ENCODE data around the gene PSMG1. TPM values are rescaled to one million over a fixed set of nuclear protein-coding genes. Genes with fewer than 3 reads are reported as not detected.

PSMG1 gene
- total and polyA plus RNA-seq, 7 donors, result 12.7 to 67.9 (median 28.8) TPM

GRCh38 chr21:39125752-39126485 is 57.3 kb downstream of the PSMG1 start:
- Histone ChIP-seq H3K4me3 (no peak overlapping the region), H3K27me3 (no peaks in the 10 kb centered on the region)

More at GRCh38 chr21:39125752-39126485, 57.3 kb downstream of the PSMG1 start:
- 11 to 32% methylated on average over 7 of the region's 7 CpGs for WGBS, 2 donors
- H3K4me1 ChIP-seq, result peaks cover 4 to 18% (median 9%) of the 10 kb centered on the region in 4 donors
- TF ChIP-seq, protein P1, sequence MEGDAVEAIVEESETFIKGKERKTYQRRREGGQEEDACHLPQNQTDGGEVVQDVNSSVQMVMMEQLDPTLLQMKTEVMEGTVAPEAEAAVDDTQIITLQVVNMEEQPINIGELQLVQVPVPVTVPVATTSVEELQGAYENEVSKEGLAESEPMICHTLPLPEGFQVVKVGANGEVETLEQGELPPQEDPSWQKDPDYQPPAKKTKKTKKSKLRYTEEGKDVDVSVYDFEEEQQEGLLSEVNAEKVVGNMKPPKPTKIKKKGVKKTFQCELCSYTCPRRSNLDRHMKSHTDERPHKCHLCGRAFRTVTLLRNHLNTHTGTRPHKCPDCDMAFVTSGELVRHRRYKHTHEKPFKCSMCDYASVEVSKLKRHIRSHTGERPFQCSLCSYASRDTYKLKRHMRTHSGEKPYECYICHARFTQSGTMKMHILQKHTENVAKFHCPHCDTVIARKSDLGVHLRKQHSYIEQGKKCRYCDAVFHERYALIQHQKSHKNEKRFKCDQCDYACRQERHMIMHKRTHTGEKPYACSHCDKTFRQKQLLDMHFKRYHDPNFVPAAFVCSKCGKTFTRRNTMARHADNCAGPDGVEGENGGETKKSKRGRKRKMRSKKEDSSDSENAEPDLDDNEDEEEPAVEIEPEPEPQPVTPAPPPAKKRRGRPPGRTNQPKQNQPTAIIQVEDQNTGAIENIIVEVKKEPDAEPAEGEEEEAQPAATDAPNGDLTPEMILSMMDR (IDR thresholded peaks at IDR 0.05), result peak; percentile 41 to 67 (median 60)
- TF ChIP-seq POLR2A (IDR thresholded peaks at IDR 0.05), result no peak
- TF ChIP-seq EP300 (IDR thresholded peaks at IDR 0.05), result no peak
- TF ChIP-seq POLR2AphosphoS5 (IDR thresholded peaks at IDR 0.05), result no peak
- peak; percentile 78 for DNase-seq
- intact Hi-C loops (cut with DNase I), result loop anchor here (1.0 to 10.0 kb wide), 4 partner anchors 129 to 392 kb away; partner anchors contain the start of gene ETS2
- peak overlapping the region in 3 of 4 donors; percentile 14 to 51 (median 45) for H3K27ac ChIP-seq
- no peaks in the 10 kb centered on the region for H3K9me3 ChIP-seq
- H3K36me3 ChIP-seq, result no peaks in the 10 kb centered on the region

Other genes with a start within 250 kb of the PSMG1 start
- 10 to 100 TPM; 53.5 to 92.5 (median 70.4) TPM for gene BRWD1, start 130.2 kb upstream of the PSMG1 start, total RNA-seq
- gene BRWD1, start 130.2 kb upstream of the PSMG1 start, polyA plus RNA-seq, result 10 to 100 TPM in 2 of 3 donors, 1 to 10 TPM in 1; 8.3 to 12.0 (median 11.2) TPM
- 10 to 100 TPM; 48.2 to 73.3 (median 66.4) TPM for gene HMGN1, start 165.6 kb upstream of the PSMG1 start, total RNA-seq
- 100 to 1,000 TPM; 166 to 191 (median 174) TPM for gene HMGN1, start 165.6 kb upstream of the PSMG1 start, polyA plus RNA-seq